IMR-90 (cell line): ENCODE measurements around the gene NUDT15. TPM values are rescaled to one million over a fixed set of nuclear protein-coding genes. Genes with fewer than 3 reads are reported as not detected.

ENCODE experiments used
- ATAC-seq: fragments of 200-7000 bp; cut with Tn5 transposase; 2 replicates; pipeline ENCODE4 v1.9.1; 2020; ENCODE audit warnings: low read depth, mild to moderate bottlenecking, moderate library complexity
- BruUV-seq: library from RNA; stranded (reverse); fragments of 400-500 nt; replicated peaks from 2 replicates; lab custom pipeline; 2021; lab: Mats Ljungman, UMichigan
- CTCF ChIA-PET: fragments of 300-600 bp; formaldehyde crosslinking; extraction: SDS; loops from one replicate; lab custom pipeline; 2021; ENCODE audit warnings: antibody characterized with exemption; lab: Yijun Ruan, JAX
- POLR2A ChIA-PET: fragments of 300-600 bp; sonication (Branson Sonifier 250); formaldehyde crosslinking; loops from one replicate; lab custom pipeline; 2022; ENCODE audit warnings: antibody characterized with exemption; ENCODE audit not compliant: unreplicated experiment; lab: Charles Lee
- DNase-seq: peaks from one replicate; pipeline ENCODE4 v3.0.0; 2013
- H2AFZ ChIP-seq: replicated peaks from 2 replicates; pipeline ENCODE3; 2013; ENCODE audit warnings: low read length, mild to moderate bottlenecking; ENCODE audit not compliant: poor library complexity
- H2AK5ac ChIP-seq: 2 replicates; pipeline ENCODE4 v1.6.1; 2013; ENCODE audit warnings: low read depth, low read length, inconsistent platforms
- H2AK9ac ChIP-seq: replicated peaks from 2 replicates; pipeline ENCODE3; 2013; ENCODE audit warnings: mild to moderate bottlenecking, low read depth, low read length, moderate library complexity; ENCODE audit not compliant: poor library complexity
- H2BK120ac ChIP-seq: 2 replicates; pipeline ENCODE4 v1.6.1; 2013; ENCODE audit warnings: low read depth, low read length, inconsistent platforms
- H2BK15ac ChIP-seq: 3 replicates; pipeline ENCODE4 v1.6.1; 2013; ENCODE audit warnings: low read depth, low read length, inconsistent platforms
- H2BK20ac ChIP-seq: 2 replicates; pipeline ENCODE4 v1.6.1; 2013; ENCODE audit warnings: low read depth, mild to moderate bottlenecking, inconsistent platforms, low read length, moderate library complexity
- H2BK5ac ChIP-seq: 2 replicates; pipeline ENCODE4 v1.6.1; 2013; ENCODE audit warnings: mild to moderate bottlenecking, low read depth, low read length, inconsistent platforms; ENCODE audit not compliant: poor library complexity, severe bottlenecking
- H3K14ac ChIP-seq: replicated peaks from 2 replicates; pipeline ENCODE4 v1.6.1; 2013; ENCODE audit warnings: low read depth, low read length, inconsistent platforms
- H3K18ac ChIP-seq: 2 replicates; pipeline ENCODE4 v1.6.1; 2013; ENCODE audit warnings: low read depth, low read length, control low read depth
- H3K23ac ChIP-seq: 2 replicates; pipeline ENCODE4 v1.6.1; 2013; ENCODE audit warnings: low read depth, low read length, inconsistent platforms
- H3K27ac ChIP-seq: 2 replicates; pipeline ENCODE4 v1.5.1; 2013; ENCODE audit warnings: mild to moderate bottlenecking, control low read depth, low read length; ENCODE audit not compliant: insufficient read depth
- H3K27me3 ChIP-seq: 2 replicates; pipeline ENCODE4 v1.6.1; 2013; ENCODE audit warnings: low read length; ENCODE audit not compliant: control insufficient read depth, insufficient read depth
- H3K36me3 ChIP-seq: 2 replicates; pipeline ENCODE4 v1.6.1; 2013; ENCODE audit warnings: low read length, mixed read lengths; ENCODE audit not compliant: control insufficient read depth, insufficient read depth
- H3K4ac ChIP-seq: 2 replicates; pipeline ENCODE4 v1.6.1; 2013; ENCODE audit warnings: low read depth, low read length, inconsistent platforms
- H3K4me1 ChIP-seq: 2 replicates; pipeline ENCODE4 v1.6.1; 2013; ENCODE audit warnings: low read length, mixed read lengths; ENCODE audit not compliant: control insufficient read depth, insufficient read depth
- H3K4me2 ChIP-seq: 2 replicates; pipeline ENCODE4 v1.6.1; 2013; ENCODE audit warnings: low read depth, mild to moderate bottlenecking, control low read depth, low read length, moderate library complexity
- H3K4me3 ChIP-seq: 2 replicates; pipeline ENCODE4 v1.5.1; 2013; ENCODE audit warnings: low read depth, mild to moderate bottlenecking, control low read depth, low read length, moderate library complexity; ENCODE audit not compliant: insufficient read depth
- H3K56ac ChIP-seq: 2 replicates; pipeline ENCODE4 v1.6.1; 2013; ENCODE audit warnings: low read length, inconsistent platforms; ENCODE audit not compliant: insufficient read depth; ENCODE audit errors: extremely low read depth
- H3K79me1 ChIP-seq, 2 experiments: 2 replicates each; pipeline ENCODE4 v1.6.1; 2013; ENCODE audit warnings: low read length in 2 of 2, inconsistent platforms in 1 of 2, low read depth in 1 of 2
- H3K9ac ChIP-seq: 2 replicates; pipeline ENCODE4 v1.6.1; 2013; ENCODE audit warnings: low read depth, low read length, control low read depth
- H3K9me1 ChIP-seq: 2 replicates; pipeline ENCODE4 v1.6.1; 2013; ENCODE audit warnings: low read length, inconsistent platforms; ENCODE audit not compliant: insufficient read depth
- H3K9me3 ChIP-seq: 2 replicates; pipeline ENCODE4 v1.6.1; 2013; ENCODE audit warnings: low read length; ENCODE audit not compliant: control insufficient read depth, insufficient read depth
- H4K20me1 ChIP-seq: 2 replicates; pipeline ENCODE4 v1.6.1; 2013; ENCODE audit warnings: low read length, inconsistent platforms; ENCODE audit not compliant: insufficient read depth
- H4K5ac ChIP-seq: 2 replicates; pipeline ENCODE4 v1.6.1; 2013; ENCODE audit warnings: mild to moderate bottlenecking, low read depth, low read length, control low read depth
- H4K8ac ChIP-seq, 2 experiments: 2 replicates each; pipeline ENCODE4 v1.6.1; 2013; ENCODE audit warnings: low read depth in 2 of 2, low read length in 2 of 2, control low read depth in 1 of 2, inconsistent platforms in 1 of 2
- H4K91ac ChIP-seq: 2 replicates; pipeline ENCODE4 v1.6.1; 2013; ENCODE audit warnings: low read depth, low read length, inconsistent platforms; ENCODE audit not compliant: insufficient read depth
- BHLHE40 ChIP-seq: fragments of 150-350 bp; IDR thresholded peaks from 2 replicates; pipeline ENCODE4 v1.6.1; 2016; ENCODE audit warnings: mild to moderate bottlenecking, low read depth, low read length
- CEBPB ChIP-seq: IDR thresholded peaks from 2 replicates; pipeline ENCODE4 v1.6.1; 2012; ENCODE audit warnings: low read depth, low read length, improper control_type of control experiment
- CTCF ChIP-seq: conservative IDR thresholded peaks from 2 replicates; pipeline ENCODE4 v1.5.1; 2012; ENCODE audit warnings: mild to moderate bottlenecking, low read depth, low read length, improper control_type of control experiment
- FOS ChIP-seq: fragments of 150-350 bp; IDR thresholded peaks from 2 replicates; pipeline ENCODE4 v1.6.1; 2016; ENCODE audit warnings: low read depth, low read length
- MAFK ChIP-seq: IDR thresholded peaks from 2 replicates; pipeline ENCODE4 v1.6.1; 2012; ENCODE audit warnings: low read depth, low read length, improper control_type of control experiment
- MXI1 ChIP-seq: IDR thresholded peaks from 2 replicates; pipeline ENCODE4 v1.6.1; 2012; ENCODE audit warnings: low read depth, mild to moderate bottlenecking, low read length, moderate library complexity, borderline replicate concordance
- POLR2A ChIP-seq: IDR thresholded peaks from 2 replicates; pipeline ENCODE4 v1.6.1; 2012; ENCODE audit warnings: mild to moderate bottlenecking, low read depth, low read length
- RAD21 ChIP-seq: IDR thresholded peaks from 2 replicates; pipeline ENCODE4 v1.6.1; 2012; ENCODE audit warnings: low read length, improper control_type of control experiment
- RFX5 ChIP-seq: IDR thresholded peaks from 2 replicates; pipeline ENCODE4 v1.8.0; 2012; ENCODE audit warnings: low read depth, mild to moderate bottlenecking, low read length, moderate library complexity
- SMC3 ChIP-seq: fragments of 150-350 bp; IDR thresholded peaks from 2 replicates; pipeline ENCODE4 v1.6.1; 2016; ENCODE audit warnings: low read depth, mild to moderate bottlenecking, antibody characterized with exemption, low read length, moderate library complexity
- USF2 ChIP-seq: fragments of 150-350 bp; IDR thresholded peaks from 2 replicates; pipeline ENCODE4 v1.6.1; 2017; ENCODE audit warnings: mild to moderate bottlenecking, antibody characterized with exemption, low read length, low read depth
- WGBS, 2 experiments: methylation state at CpG; one replicate each; pipeline versions ENCODE4 v1.1.5 to v1.1.7; 2013; ENCODE audit warnings: missing lambda C conversion rate in 2 of 2; ENCODE audit not compliant: insufficient read length in 1 of 2; ENCODE audit errors: extremely low coverage in 2 of 2; 5-methylcytosine and 5-hydroxymethylcytosine counted together
- dilution Hi-C: fragments of 300-500 bp; cut with HindIII; formaldehyde crosslinking; loops from one replicate; pipeline ENCODE4 v1.14.3; 2018; ENCODE audit warnings: low sequenced_read_pairs; ENCODE audit not compliant: unreplicated experiment
- in situ Hi-C: fragments of 300-500 bp; cut with MboI; formaldehyde crosslinking; loops from 3 replicates; pipeline ENCODE4 v1.14.3; 2019; ENCODE audit warnings: low sequenced_read_pairs, inconsistent platforms, mixed read lengths
- intact Hi-C: fragments of 100-400 bp; cut with micrococcal nuclease; formaldehyde crosslinking; loops from 2 replicates; pipeline ENCODE4 v1.10.0; 2022
- polyA plus RNA-seq, 3 experiments: library from polyadenylated mRNA; depleted of rRNA; stranded (reverse); fragments of >200 nt; gene quantifications; 2 replicates each; pipeline ENCODE4 v1.2.3, GENCODE V29; 2012; ENCODE audit warnings: low replicate concordance in 1 of 3
- total RNA-seq: library from RNA; depleted of rRNA; stranded (reverse); fragments of >200 nt; gene quantifications from 2 replicates; pipeline ENCODE4 v1.2.3, GENCODE V29; 2012
- TF ChIP-seq, protein P1 (sequence below): fragments of 150-350 bp; IDR thresholded peaks from 2 replicates; pipeline ENCODE4 v1.6.1; 2016; ENCODE audit warnings: low read depth, mild to moderate bottlenecking, low read length, moderate library complexity, borderline replicate concordance

The NUDT15 gene
- total and polyA plus RNA-seq, 2 of the 4 experiments (the other 2 are of a cell fraction), result 13.1 to 14.2 TPM

- dilution Hi-C loops (no loop called here), in situ Hi-C loops (no loop called here), intact Hi-C loops (no loop called here)
- no peak overlapping the region for H4K91ac ChIP-seq
- H4K8ac ChIP-seq, result no peak overlapping the region
- ATAC-seq, result no peak
- H3K23ac ChIP-seq, result no peak overlapping the region
- TF ChIP-seq USF2 (no peak), MXI1 (no peak), POLR2A (no peak), RAD21 (no peak), RFX5 (no peak), MAFK (no peak), SMC3 (no peak), CEBPB (no peak), FOS (no peak), BHLHE40 (no peak), CTCF (no peak)
- TF ChIP-seq, protein P1, sequence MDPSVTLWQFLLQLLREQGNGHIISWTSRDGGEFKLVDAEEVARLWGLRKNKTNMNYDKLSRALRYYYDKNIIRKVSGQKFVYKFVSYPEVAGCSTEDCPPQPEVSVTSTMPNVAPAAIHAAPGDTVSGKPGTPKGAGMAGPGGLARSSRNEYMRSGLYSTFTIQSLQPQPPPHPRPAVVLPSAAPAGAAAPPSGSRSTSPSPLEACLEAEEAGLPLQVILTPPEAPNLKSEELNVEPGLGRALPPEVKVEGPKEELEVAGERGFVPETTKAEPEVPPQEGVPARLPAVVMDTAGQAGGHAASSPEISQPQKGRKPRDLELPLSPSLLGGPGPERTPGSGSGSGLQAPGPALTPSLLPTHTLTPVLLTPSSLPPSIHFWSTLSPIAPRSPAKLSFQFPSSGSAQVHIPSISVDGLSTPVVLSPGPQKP, result no peak
- H3K4me3 ChIP-seq, result no peak overlapping the region
- no peak overlapping the region for H3K14ac ChIP-seq
- H3K9me1 ChIP-seq, result no peaks in the 10 kb centered on the region
- H3K27ac ChIP-seq, result no peak overlapping the region
- BruUV-seq, result no TSS peak
- H3K27me3 ChIP-seq, result no peaks in the 10 kb centered on the region
- no peak for DNase-seq
- H3K9me3 ChIP-seq, result no peaks in the 10 kb centered on the region
- no peak overlapping the region for H2BK20ac ChIP-seq
- no CpG with 5 or more reads among the region's 2 CpGs for WGBS, 2 experiments
- H3K4me2 ChIP-seq, result no peak overlapping the region
- no peak overlapping the region for H2BK120ac ChIP-seq
- H3K18ac ChIP-seq, result no peak overlapping the region
- H4K5ac ChIP-seq, result no peak overlapping the region
- H2AFZ ChIP-seq, result no peak overlapping the region
- H3K9ac ChIP-seq, result no peak overlapping the region
- no peaks in the 10 kb centered on the region for H3K4me1 ChIP-seq
- no peaks in the 10 kb centered on the region for H4K20me1 ChIP-seq
- H3K4ac ChIP-seq, result no peak overlapping the region
- H2AK5ac ChIP-seq, result no peak overlapping the region
- no peak overlapping the region for H2BK5ac ChIP-seq
- H3K36me3 ChIP-seq, result no peaks in the 10 kb centered on the region
- H3K79me1 ChIP-seq, result no peaks in the 10 kb centered on the region
- POLR2A ChIA-PET, result no interaction called here
- no peak overlapping the region for H2BK15ac ChIP-seq
- CTCF ChIA-PET, result interaction anchor here (1.3 kb wide), 1 partner anchor 20 kb away, joined by 3 read pairs; no protein-coding TSS in a partner anchor
- no peak overlapping the region for H2AK9ac ChIP-seq
- H3K56ac ChIP-seq, result no peak overlapping the region
These were observed 18.9 kb upstream of the NUDT15 start for GRCh38 chr13:48018637-48019036.
